PC-9 (cell line): ENCODE results near the gene GOLT1A. TPM values are rescaled to one million over a fixed set of nuclear protein-coding genes. Genes with fewer than 3 reads are reported as not detected.

ENCODE experiments used
- BruUV-seq: library from RNA; stranded (reverse); fragments of 400-500 nt; replicated peaks from 2 replicates; lab custom pipeline; 2021; lab: Mats Ljungman, UMichigan
- CTCF ChIA-PET: fragments of 300-600 bp; sonication (Branson Sonifier 250); formaldehyde crosslinking; loops from one replicate; lab custom pipeline; 2022; ENCODE audit warnings: antibody characterized with exemption; lab: Charles Lee
- POLR2A ChIA-PET: fragments of 300-600 bp; sonication (Branson Sonifier 250); formaldehyde crosslinking; loops from one replicate; lab custom pipeline; 2022; ENCODE audit warnings: antibody characterized with exemption; ENCODE audit not compliant: unreplicated experiment; lab: Charles Lee
- DNase-seq, 2 experiments: peaks; one replicate each; pipeline versions ENCODE4 v3.0.0 to v3.0.0-alpha.2; 2015 to 2022; ENCODE audit warnings: mixed read lengths in 1 of 2
- H2AFZ ChIP-seq: fragments of 200-600 bp; sonication (generic); 2 replicates; pipeline ENCODE4 v1.8.1; 2017; ENCODE audit warnings: antibody characterized with exemption
- H3F3A ChIP-seq: fragments of 200-600 bp; sonication (generic); 2 replicates; pipeline ENCODE4 v1.8.1; 2017; ENCODE audit warnings: antibody characterized with exemption, mild to moderate bottlenecking, low read depth; ENCODE audit not compliant: insufficient read depth
- H3K27ac ChIP-seq: fragments of 200-600 bp; sonication (generic); 2 replicates; pipeline ENCODE4 v1.6.1; 2016; ENCODE audit warnings: mixed run types
- H3K27me3 ChIP-seq: fragments of 200-600 bp; sonication (generic); 2 replicates; pipeline ENCODE4 v1.6.1; 2016; ENCODE audit warnings: low read depth, mixed run types; ENCODE audit not compliant: insufficient read depth
- H3K36me3 ChIP-seq: fragments of 200-600 bp; sonication (generic); 2 replicates; pipeline ENCODE4 v1.6.1; 2016; ENCODE audit warnings: low read depth, mixed run types
- H3K4me1 ChIP-seq: fragments of 200-600 bp; sonication (generic); replicated peaks from 2 replicates; pipeline ENCODE4 v1.6.1; 2016; ENCODE audit warnings: mixed run types; ENCODE audit not compliant: insufficient read depth
- H3K4me2 ChIP-seq: fragments of 200-600 bp; sonication (generic); 2 replicates; pipeline ENCODE4 v1.6.1; 2017; ENCODE audit warnings: mixed run types
- H3K4me3 ChIP-seq: fragments of 200-600 bp; sonication (generic); 2 replicates; pipeline ENCODE4 v1.6.1; 2016; ENCODE audit warnings: mixed run types
- H3K79me2 ChIP-seq: fragments of 200-600 bp; sonication (generic); 2 replicates; pipeline ENCODE4 v1.6.1; 2017; ENCODE audit warnings: low read depth, mixed run types
- H3K9me2 ChIP-seq: fragments of 200-600 bp; sonication (generic); 2 replicates; pipeline ENCODE4 v1.8.1; 2017; ENCODE audit warnings: mild to moderate bottlenecking; ENCODE audit not compliant: insufficient read depth
- H3K9me3 ChIP-seq: fragments of 200-600 bp; sonication (generic); 2 replicates; pipeline ENCODE4 v1.8.1; 2016; ENCODE audit warnings: low read depth; ENCODE audit not compliant: insufficient read depth
- H4K20me1 ChIP-seq: fragments of 200-600 bp; sonication (generic); 2 replicates; pipeline ENCODE4 v1.8.1; 2017; ENCODE audit not compliant: insufficient read depth
- EZH2 ChIP-seq: fragments of 200-600 bp; sonication (generic); IDR thresholded peaks from 2 replicates; pipeline ENCODE4 v1.8.0; 2017; ENCODE audit warnings: antibody characterized with exemption, low read depth
- intact Hi-C: fragments of 100-400 bp; cut with micrococcal nuclease; formaldehyde crosslinking; loops from one replicate; pipeline ENCODE4 v1.10.0; 2022; ENCODE audit not compliant: unreplicated experiment
- total RNA-seq: library from RNA; stranded (reverse); gene quantifications from 2 replicates; pipeline ENCODE4 v1.2.3, GENCODE V29; 2021
- TF ChIP-seq, protein P1 (sequence below): fragments of 200-600 bp; sonication (generic); conservative IDR thresholded peaks from 2 replicates; pipeline ENCODE4 v1.6.1; 2017; ENCODE audit warnings: mixed run types, antibody characterized with exemption, mild to moderate bottlenecking, moderate library complexity

Gene GOLT1A
- total RNA-seq, 1 experiment from 2014 or later = 18.7 TPM

DNA sequence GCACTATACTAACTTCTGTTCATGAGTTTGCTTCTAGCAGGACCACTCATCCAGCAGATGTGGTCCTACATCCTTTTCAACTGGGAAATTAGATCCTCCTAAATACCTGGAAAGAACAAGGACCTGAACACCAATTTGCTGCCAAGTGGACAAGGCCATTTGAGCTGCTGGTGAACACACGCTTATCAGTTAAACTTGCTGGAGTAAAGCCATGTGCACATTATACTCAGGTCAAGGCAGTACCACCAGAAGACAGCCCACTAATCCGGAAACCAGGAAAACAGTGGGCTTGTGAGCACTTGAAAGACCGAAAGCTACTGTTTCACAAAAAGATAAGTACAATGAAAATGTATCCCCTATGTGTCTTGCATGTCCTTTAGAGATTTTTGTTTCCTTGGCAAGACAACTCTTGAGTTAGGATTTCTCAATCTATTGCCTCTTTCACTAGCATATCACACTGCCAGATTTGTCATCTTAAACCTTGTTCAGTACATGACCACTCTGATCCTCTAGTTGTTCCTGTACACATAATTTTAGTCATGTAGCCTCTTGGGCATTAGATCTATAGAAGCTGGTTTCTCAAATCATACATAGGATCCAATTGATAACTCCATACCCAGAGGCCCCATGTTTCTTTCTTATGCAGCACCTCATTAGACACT is 43.2 kb downstream of the GOLT1A start:
- H3F3A ChIP-seq = peaks cover 22% of the 10 kb centered on the region
- peaks cover 45% of the 10 kb centered on the region for H3K4me1 ChIP-seq
- no peak overlapping the region for H3K4me3 ChIP-seq
- BruUV-seq = no TSS peak
- ChIA-PET POLR2A (interaction anchor here (0.6 kb wide), 1 partner anchor 224 kb away, joined by 3 read pairs; no protein-coding TSS in a partner anchor), CTCF (no interaction called here)
- no peaks in the 10 kb centered on the region for H3K27me3 ChIP-seq
- H3K9me3 ChIP-seq = peaks cover 24% of the 10 kb centered on the region
- peak overlapping the region; percentile 6; the same call in 1 of the 2 replicates for H3K4me2 ChIP-seq
- intact Hi-C loops = loop anchor here (1.0 to 5.0 kb wide), 2 partner anchors 28 to 337 kb away; no protein-coding TSS in a partner anchor
- TF ChIP-seq, protein P1, sequence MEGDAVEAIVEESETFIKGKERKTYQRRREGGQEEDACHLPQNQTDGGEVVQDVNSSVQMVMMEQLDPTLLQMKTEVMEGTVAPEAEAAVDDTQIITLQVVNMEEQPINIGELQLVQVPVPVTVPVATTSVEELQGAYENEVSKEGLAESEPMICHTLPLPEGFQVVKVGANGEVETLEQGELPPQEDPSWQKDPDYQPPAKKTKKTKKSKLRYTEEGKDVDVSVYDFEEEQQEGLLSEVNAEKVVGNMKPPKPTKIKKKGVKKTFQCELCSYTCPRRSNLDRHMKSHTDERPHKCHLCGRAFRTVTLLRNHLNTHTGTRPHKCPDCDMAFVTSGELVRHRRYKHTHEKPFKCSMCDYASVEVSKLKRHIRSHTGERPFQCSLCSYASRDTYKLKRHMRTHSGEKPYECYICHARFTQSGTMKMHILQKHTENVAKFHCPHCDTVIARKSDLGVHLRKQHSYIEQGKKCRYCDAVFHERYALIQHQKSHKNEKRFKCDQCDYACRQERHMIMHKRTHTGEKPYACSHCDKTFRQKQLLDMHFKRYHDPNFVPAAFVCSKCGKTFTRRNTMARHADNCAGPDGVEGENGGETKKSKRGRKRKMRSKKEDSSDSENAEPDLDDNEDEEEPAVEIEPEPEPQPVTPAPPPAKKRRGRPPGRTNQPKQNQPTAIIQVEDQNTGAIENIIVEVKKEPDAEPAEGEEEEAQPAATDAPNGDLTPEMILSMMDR = no peak
- no peak for TF ChIP-seq EZH2
- no peaks in the 10 kb centered on the region for H4K20me1 ChIP-seq
- H3K36me3 ChIP-seq = peaks cover 10% of the 10 kb centered on the region; the same call in 1 of the 2 replicates
- no peaks in the 10 kb centered on the region for H3K9me2 ChIP-seq
- peaks cover 15% of the 10 kb centered on the region for H3K79me2 ChIP-seq
- peak overlapping the region; percentile 88 for H3K27ac ChIP-seq
- no peak overlapping the region for H2AFZ ChIP-seq
- no peak for DNase-seq

DNA sequence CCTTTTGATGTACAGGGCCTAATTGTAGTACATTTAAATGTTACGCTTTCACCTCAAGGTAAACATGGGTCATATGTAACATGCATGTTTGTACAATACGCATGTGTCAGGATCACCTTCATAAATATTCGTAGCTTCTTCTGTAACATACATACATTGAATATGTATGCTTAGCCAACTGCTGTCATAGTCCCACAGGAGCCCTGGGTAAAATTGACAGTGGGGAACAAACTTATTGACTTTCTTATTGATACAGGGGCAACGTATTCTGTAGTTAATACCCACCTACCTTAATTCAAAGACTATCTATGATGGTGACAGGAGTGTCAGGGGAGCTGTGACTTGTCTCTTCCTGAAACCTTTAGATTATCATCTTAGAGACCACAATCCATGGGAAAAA is 43.9 kb downstream of the GOLT1A start:
- ChIA-PET CTCF (no interaction called here), POLR2A (interaction anchor here (0.6 kb wide), 1 partner anchor 224 kb away, joined by 3 read pairs; no protein-coding TSS in a partner anchor)
- no peak for DNase-seq
- H3K27ac ChIP-seq = peak overlapping the region; percentile 88; the same call in 1 of the 2 replicates
- peaks cover 44% of the 10 kb centered on the region for H3K4me1 ChIP-seq
- intact Hi-C loops = loop anchor here (5.0 kb wide), 1 partner anchor 337 kb away; no protein-coding TSS in a partner anchor
- H3K79me2 ChIP-seq = peaks cover 7% of the 10 kb centered on the region; the same call in 1 of the 2 replicates
- H3K4me2 ChIP-seq = no peak overlapping the region
- TF ChIP-seq, protein P1 = no peak
- TF ChIP-seq EZH2 = no peak
- H3K4me3 ChIP-seq = no peak overlapping the region
- no peaks in the 10 kb centered on the region for H3K9me2 ChIP-seq
- H3K9me3 ChIP-seq = peaks cover 24% of the 10 kb centered on the region
- H3F3A ChIP-seq = peaks cover 22% of the 10 kb centered on the region
- peaks cover 10% of the 10 kb centered on the region; the same call in 1 of the 2 replicates for H3K36me3 ChIP-seq
- no TSS peak for BruUV-seq
- H2AFZ ChIP-seq = no peak overlapping the region
- H4K20me1 ChIP-seq = no peaks in the 10 kb centered on the region
- no peaks in the 10 kb centered on the region for H3K27me3 ChIP-seq

DNA sequence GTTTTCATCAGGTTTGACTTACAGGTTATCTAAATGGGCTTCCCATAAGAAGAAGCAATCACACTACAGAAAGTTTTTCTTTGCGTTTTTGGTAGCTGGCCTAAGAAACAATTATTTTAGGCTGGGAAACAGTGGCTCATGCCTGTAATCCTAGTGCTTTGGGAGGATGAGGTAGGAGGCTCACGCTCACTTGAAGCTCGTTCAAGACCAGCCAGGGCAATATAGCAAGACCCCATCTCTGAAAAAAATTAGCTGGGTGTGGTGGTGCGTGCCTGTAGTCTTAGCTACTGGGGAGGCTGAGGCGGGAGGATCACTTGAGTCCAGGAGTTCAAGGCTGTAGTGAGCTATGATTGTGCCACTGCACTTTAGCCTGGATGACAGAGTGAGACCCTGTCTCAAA is 46.1 kb downstream of the GOLT1A start:
- ChIA-PET POLR2A (interaction anchor here (0.6 to 0.9 kb wide), 4 partner anchors 22 to 210 kb away, joined by 4 to 6 read pairs (median 5); no protein-coding TSS in a partner anchor), CTCF (no interaction called here)
- peaks cover 29% of the 10 kb centered on the region for H3K4me1 ChIP-seq
- peaks cover 10% of the 10 kb centered on the region; the same call in 1 of the 2 replicates for H3K36me3 ChIP-seq
- no peak for DNase-seq
- TF ChIP-seq, protein P1 = no peak
- TF ChIP-seq EZH2 = no peak
- peaks cover 24% of the 10 kb centered on the region for H3K9me3 ChIP-seq
- H3K79me2 ChIP-seq = no peaks in the 10 kb centered on the region
- no peaks in the 10 kb centered on the region for H3K27me3 ChIP-seq
- H3K9me2 ChIP-seq = no peaks in the 10 kb centered on the region
- H2AFZ ChIP-seq = no peak overlapping the region
- intact Hi-C loops = no loop called here
- H3K27ac ChIP-seq = no peak overlapping the region
- peaks cover 22% of the 10 kb centered on the region for H3F3A ChIP-seq
- H4K20me1 ChIP-seq = no peaks in the 10 kb centered on the region
- BruUV-seq = no TSS peak
- H3K4me3 ChIP-seq = no peak overlapping the region
- H3K4me2 ChIP-seq = no peak overlapping the region
